HCT116 (cell line): ENCODE measurements around the gene NHSL2. TPM values are rescaled to one million over a fixed set of nuclear protein-coding genes. Genes with fewer than 3 reads are reported as not detected.

Experiments used
- ATAC-seq: fragments of 200-7000 bp; cut with Tn5 transposase; 2 replicates; pipeline ENCODE4 v1.9.1; 2020; ENCODE audit warnings: mild to moderate bottlenecking, moderate library complexity
- BruUV-seq: library from RNA; stranded (reverse); fragments of 400-500 nt; replicated peaks from 2 replicates; lab custom pipeline; 2021; lab: Mats Ljungman, UMichigan
- CTCF ChIA-PET: fragments of 300-600 bp; sonication (Branson Sonifier 250); formaldehyde crosslinking; loops from one replicate; lab custom pipeline; 2021; ENCODE audit warnings: antibody characterized with exemption; lab: Charles Lee
- POLR2A ChIA-PET: fragments of 300-600, 350-600 bp; sonication (Branson Sonifier 250); formaldehyde crosslinking; loops from one replicate; lab custom pipeline; 2021; ENCODE audit warnings: antibody characterized with exemption; lab: Charles Lee
- RAD21 ChIA-PET, 2 experiments: fragments of 300-600 bp; sonication (Branson Sonifier 250); formaldehyde crosslinking; loops; one replicate each; lab custom pipeline; 2023; ENCODE audit warnings: low total read pairs in 2 of 2; ENCODE audit not compliant: uncharacterized antibody in 2 of 2, unreplicated experiment in 2 of 2, low non-redundant PET in 1 of 2; lab: Charles Lee
- DNase-seq: peaks from one replicate; pipeline ENCODE4 v3.0.0-alpha.2; 2010; ENCODE audit warnings: low read depth, low spot score
- H2AFZ ChIP-seq: fragments of 200-600 bp; shearing (Covaris generic), sonication (generic); 2 replicates; pipeline ENCODE4 v1.6.1; 2017; ENCODE audit warnings: low read depth, mixed run types, mixed read lengths, antibody characterized with exemption, low read length; ENCODE audit not compliant: poor library complexity, severe bottlenecking
- H3K27ac ChIP-seq: 2 replicates; pipeline ENCODE4 v1.5.1; 2012; ENCODE audit warnings: low read depth, low read length
- H3K27me3 ChIP-seq: fragments of 200-600 bp; sonication (generic); 2 replicates; pipeline ENCODE4 v1.6.1; 2016; ENCODE audit warnings: mixed run types, low read length, mixed read lengths; ENCODE audit not compliant: insufficient read depth
- H3K36me3 ChIP-seq, 2 experiments: fragments of 200-500 bp in 1 of 2; fragments of 200-600 bp in 1 of 2; sonication (Bioruptor generic) in 1 of 2; sonication (generic) in 1 of 2; 2 replicates each; pipeline versions ENCODE4 v1.5.1 to v1.6.1; 2014 to 2016; ENCODE audit warnings: low read length in 2 of 2, inconsistent platforms in 1 of 2, mixed read lengths in 1 of 2, mixed run types in 1 of 2; ENCODE audit not compliant: insufficient read depth in 2 of 2, control insufficient read depth in 1 of 2
- H3K4me1 ChIP-seq, 2 experiments: fragments of 200-600 bp in 1 of 2; sonication (generic) in 1 of 2; 2 replicates each; pipeline versions ENCODE4 v1.5.1 to v1.6.1; 2012 to 2017; ENCODE audit warnings: low read length in 2 of 2, inconsistent platforms in 1 of 2, mild to moderate bottlenecking in 1 of 2, mixed read lengths in 1 of 2, mixed run types in 1 of 2, moderate library complexity in 1 of 2; ENCODE audit not compliant: insufficient read depth in 2 of 2, control insufficient read depth in 1 of 2
- H3K4me2 ChIP-seq: fragments of 200-600 bp; sonication (generic); 2 replicates; pipeline ENCODE4 v1.6.1; 2017; ENCODE audit warnings: mixed run types, low read length, mixed read lengths
- H3K4me3 ChIP-seq, 2 experiments: fragments of 200-600 bp in 1 of 2; sonication (generic) in 1 of 2; replicated peaks in 1 of 2; 2 replicates each; pipeline ENCODE4 v1.5.1; 2011 to 2016; ENCODE audit warnings: low read length in 2 of 2, control low read depth in 1 of 2, low read depth in 1 of 2, mild to moderate bottlenecking in 1 of 2, mixed read lengths in 1 of 2, mixed run types in 1 of 2
- H3K79me2 ChIP-seq: fragments of 200-600 bp; sonication (generic); 2 replicates; pipeline ENCODE4 v1.6.1; 2017; ENCODE audit warnings: mild to moderate bottlenecking, mixed run types, low read length, moderate library complexity, mixed read lengths; ENCODE audit not compliant: insufficient read depth
- H3K9ac ChIP-seq: fragments of 200-600 bp; sonication (generic); 2 replicates; pipeline ENCODE4 v1.6.1; 2016; ENCODE audit warnings: low read length, mixed read lengths
- H3K9me2 ChIP-seq: fragments of 200-600 bp; sonication (generic), shearing (Covaris generic); 2 replicates; pipeline ENCODE4 v1.6.1; 2017; ENCODE audit warnings: mixed run types, mild to moderate bottlenecking, moderate library complexity; ENCODE audit not compliant: insufficient read depth
- H3K9me3 ChIP-seq, 2 experiments: fragments of 200-500 bp in 1 of 2; fragments of 200-600 bp in 1 of 2; sonication (Bioruptor generic) in 1 of 2; sonication (generic) in 1 of 2; 2 replicates each; pipeline ENCODE4 v1.6.1; 2014 to 2017; ENCODE audit warnings: low read length in 2 of 2, mixed read lengths in 2 of 2, inconsistent platforms in 1 of 2, low read depth in 1 of 2, mild to moderate bottlenecking in 1 of 2, mixed run types in 1 of 2, moderate library complexity in 1 of 2; ENCODE audit not compliant: control insufficient read depth in 1 of 2, insufficient read depth in 1 of 2
- H4K20me1 ChIP-seq: fragments of 200-600 bp; sonication (generic), shearing (Covaris generic); 2 replicates; pipeline ENCODE4 v1.6.1; 2017; ENCODE audit warnings: mixed run types, mild to moderate bottlenecking, moderate library complexity; ENCODE audit not compliant: insufficient read depth
- CEBPB ChIP-seq: IDR thresholded peaks from 2 replicates; pipeline ENCODE4 v1.6.1; 2012; ENCODE audit warnings: low read depth
- EGR1 ChIP-seq: IDR thresholded peaks from 2 replicates; pipeline ENCODE4 v1.6.1; 2012; ENCODE audit warnings: low read depth
- ELF1 ChIP-seq: IDR thresholded peaks from 2 replicates; pipeline ENCODE4 v1.6.1; 2012; ENCODE audit warnings: low read depth, borderline replicate concordance
- EZH2 ChIP-seq: fragments of 200-600 bp; sonication (generic); IDR thresholded peaks from 2 replicates; pipeline ENCODE4 v1.6.1; 2017; ENCODE audit warnings: antibody characterized with exemption, mixed run types
- FOSL1 ChIP-seq: IDR thresholded peaks from 2 replicates; pipeline ENCODE4 v1.6.1; 2012; ENCODE audit warnings: low read depth
- POLR2A ChIP-seq: IDR thresholded peaks from 2 replicates; pipeline ENCODE4 v1.7.0; 2011; ENCODE audit warnings: borderline replicate concordance; ENCODE audit not compliant: insufficient read depth, insufficient read length; ENCODE audit errors: extremely low read depth
- RAD21 ChIP-seq: IDR thresholded peaks from 2 replicates; pipeline ENCODE4 v1.6.1; 2012; ENCODE audit warnings: low read depth, mild to moderate bottlenecking
- SIN3A ChIP-seq: IDR thresholded peaks from 2 replicates; pipeline ENCODE4 v1.6.1; 2012; ENCODE audit warnings: low read depth
- SP1 ChIP-seq: IDR thresholded peaks from 2 replicates; pipeline ENCODE4 v1.6.1; 2012; ENCODE audit warnings: low read depth
- SRF ChIP-seq: IDR thresholded peaks from 2 replicates; pipeline ENCODE4 v1.6.1; 2012; ENCODE audit warnings: low read depth
- YY1 ChIP-seq: IDR thresholded peaks from 2 replicates; pipeline ENCODE4 v1.6.1; 2011; ENCODE audit warnings: low read length, low read depth, moderate library complexity, mild to moderate bottlenecking; ENCODE audit not compliant: insufficient replicate concordance; ENCODE audit errors: extremely low read depth
- ZFX ChIP-seq: fragments of 450-650 bp; IDR thresholded peaks from 2 replicates; pipeline ENCODE4 v1.6.1; 2017
- ZNF274 ChIP-seq: fragments of 200-500 bp; sonication (Bioruptor generic); IDR thresholded peaks from 2 replicates; pipeline ENCODE4 v1.6.1; 2014; ENCODE audit warnings: mild to moderate bottlenecking, low read depth, low read length, inconsistent platforms
- intact Hi-C: fragments of 100-400 bp; cut with micrococcal nuclease; formaldehyde crosslinking; loops from 2 replicates; pipeline ENCODE4 v1.10.0; 2022
- total RNA-seq: library from RNA; stranded (reverse); gene quantifications from one replicate; pipeline ENCODE4 v1.2.1, GENCODE V29; 2021; ENCODE audit not compliant: unreplicated experiment
- TF ChIP-seq, protein P1 (sequence below): IDR thresholded peaks from 2 replicates; pipeline ENCODE4 v1.6.1; 2012
- TF ChIP-seq, protein P2 (sequence below): IDR thresholded peaks from 2 replicates; pipeline ENCODE4 v1.6.1; 2012
- TF ChIP-seq, protein P3 (sequence below): IDR thresholded peaks from 2 replicates; pipeline ENCODE4 v1.6.1; 2011; ENCODE audit warnings: mild to moderate bottlenecking, low read length, moderate library complexity; ENCODE audit not compliant: insufficient replicate concordance; ENCODE audit errors: extremely low read depth

Gene NHSL2
- total RNA-seq, 1 experiment from 2014 or later = 0.22 TPM

- no peaks in the 10 kb centered on the region for H3K9me2 ChIP-seq
- no peak for ATAC-seq
- no peaks in the 10 kb centered on the region for H3K36me3 ChIP-seq
- H3K27ac ChIP-seq = no peak overlapping the region
- CTCF ChIA-PET = no interaction called here
- TF ChIP-seq YY1 = no peak
- no peak for TF ChIP-seq ZFX
- TF ChIP-seq EZH2 = no peak
- no peak for TF ChIP-seq POLR2A
- TF ChIP-seq, protein P1, sequence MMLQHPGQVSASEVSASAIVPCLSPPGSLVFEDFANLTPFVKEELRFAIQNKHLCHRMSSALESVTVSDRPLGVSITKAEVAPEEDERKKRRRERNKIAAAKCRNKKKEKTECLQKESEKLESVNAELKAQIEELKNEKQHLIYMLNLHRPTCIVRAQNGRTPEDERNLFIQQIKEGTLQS = no peak
- TF ChIP-seq CEBPB = no peak
- TF ChIP-seq, protein P2, sequence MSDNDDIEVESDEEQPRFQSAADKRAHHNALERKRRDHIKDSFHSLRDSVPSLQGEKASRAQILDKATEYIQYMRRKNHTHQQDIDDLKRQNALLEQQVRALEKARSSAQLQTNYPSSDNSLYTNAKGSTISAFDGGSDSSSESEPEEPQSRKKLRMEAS = no peak
- no peak for TF ChIP-seq EGR1
- no peak for TF ChIP-seq ELF1
- no peak for TF ChIP-seq SP1
- TF ChIP-seq SRF = no peak
- TF ChIP-seq SIN3A = no peak
- no peak for TF ChIP-seq ZNF274
- TF ChIP-seq, protein P3, sequence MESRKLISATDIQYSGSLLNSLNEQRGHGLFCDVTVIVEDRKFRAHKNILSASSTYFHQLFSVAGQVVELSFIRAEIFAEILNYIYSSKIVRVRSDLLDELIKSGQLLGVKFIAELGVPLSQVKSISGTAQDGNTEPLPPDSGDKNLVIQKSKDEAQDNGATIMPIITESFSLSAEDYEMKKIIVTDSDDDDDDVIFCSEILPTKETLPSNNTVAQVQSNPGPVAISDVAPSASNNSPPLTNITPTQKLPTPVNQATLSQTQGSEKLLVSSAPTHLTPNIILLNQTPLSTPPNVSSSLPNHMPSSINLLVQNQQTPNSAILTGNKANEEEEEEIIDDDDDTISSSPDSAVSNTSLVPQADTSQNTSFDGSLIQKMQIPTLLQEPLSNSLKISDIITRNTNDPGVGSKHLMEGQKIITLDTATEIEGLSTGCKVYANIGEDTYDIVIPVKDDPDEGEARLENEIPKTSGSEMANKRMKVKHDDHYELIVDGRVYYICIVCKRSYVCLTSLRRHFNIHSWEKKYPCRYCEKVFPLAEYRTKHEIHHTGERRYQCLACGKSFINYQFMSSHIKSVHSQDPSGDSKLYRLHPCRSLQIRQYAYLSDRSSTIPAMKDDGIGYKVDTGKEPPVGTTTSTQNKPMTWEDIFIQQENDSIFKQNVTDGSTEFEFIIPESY = no peak
- no peak for TF ChIP-seq FOSL1
- no peak for TF ChIP-seq RAD21
- H3K4me2 ChIP-seq = no peak overlapping the region
- intact Hi-C loops = no loop called here
- H3K4me1 ChIP-seq = no peaks in the 10 kb centered on the region
- H3K9ac ChIP-seq = no peak overlapping the region
- no peak overlapping the region for H3K4me3 ChIP-seq
- H2AFZ ChIP-seq = no peak overlapping the region
- no peaks in the 10 kb centered on the region for H3K27me3 ChIP-seq
- BruUV-seq = no TSS peak
- H3K79me2 ChIP-seq = no peaks in the 10 kb centered on the region
- H3K9me3 ChIP-seq = no peaks in the 10 kb centered on the region
- POLR2A ChIA-PET = no interaction called here
- DNase-seq = no peak
- H4K20me1 ChIP-seq = no peaks in the 10 kb centered on the region
- RAD21 ChIA-PET = no interaction called here
These were observed 190.2 kb downstream of the NHSL2 start for GRCh38 chrX:72100824-72101351.
